ENCODE data around the gene OLFM1. TPM values are rescaled to one million over a fixed set of nuclear protein-coding genes. Genes with fewer than 3 reads are reported as not detected.

OLFM1 gene
- total RNA-seq: 0.19 and 0.58 TPM in 2 replicates

GRCh38 chr9:135087489-135087792 lies at the start of gene OLFM1:
TSS of gene OLFM1 (plus strand) at chr9:135087668. CDS start at chr9:135087990, 322 bp downstream.
- DNase-seq (ENCODE audit: extremely low read depth, low read depth, low spot score): no peak

GRCh38 chr9:135038331-135038730 lies 49.1 kb upstream of the OLFM1 start:
- no peak for DNase-seq (ENCODE audit: extremely low read depth, low read depth, low spot score)

DNA sequence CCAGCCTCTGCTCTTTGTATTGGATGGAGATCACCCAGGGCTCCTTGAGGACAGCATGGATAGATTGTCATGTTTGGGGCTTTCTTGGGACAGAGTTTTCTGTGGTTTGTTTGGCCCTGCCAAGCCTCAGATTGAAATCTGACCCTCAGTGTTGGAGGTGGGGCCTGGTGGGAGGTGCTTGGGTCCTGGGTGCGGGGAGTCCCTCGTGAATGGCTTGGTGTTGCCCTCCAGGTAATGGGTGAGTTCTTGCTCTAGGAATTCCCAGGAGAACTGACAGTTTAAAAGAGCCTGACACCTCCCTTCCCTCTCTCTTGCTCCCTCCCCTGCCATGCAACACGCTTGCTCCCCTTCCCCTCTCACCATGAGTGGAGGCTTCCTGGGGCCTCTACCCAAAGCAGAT lies 48.6 kb upstream of the OLFM1 start:
- no peak for DNase-seq (ENCODE audit: extremely low read depth, low read depth, low spot score)

GRCh38 chr9:135039266-135039870 lies 48.1 kb upstream of the OLFM1 start:
- no peak for DNase-seq (ENCODE audit: extremely low read depth, low read depth, low spot score)

GRCh38 chr9:135039916-135040645 lies 47.4 kb upstream of the OLFM1 start:
- no peak for DNase-seq (ENCODE audit: extremely low read depth, low read depth, low spot score)

- DNase-seq (ENCODE audit: extremely low read depth, low read depth, low spot score): no peak
Observed at GRCh38 chr9:135040892-135041291, 46.6 kb upstream of the OLFM1 start.

GRCh38 chr9:135043345-135043744 lies 44.1 kb upstream of the OLFM1 start:
- no peak for DNase-seq (ENCODE audit: extremely low read depth, low read depth, low spot score)

- DNase-seq (ENCODE audit: extremely low read depth, low read depth, low spot score): no peak
Observed at GRCh38 chr9:135045264-135045927, 42.1 kb upstream of the OLFM1 start.

GRCh38 chr9:135045928-135046738 lies 41.3 kb upstream of the OLFM1 start:
- DNase-seq (ENCODE audit: extremely low read depth, low read depth, low spot score): no peak

DNA sequence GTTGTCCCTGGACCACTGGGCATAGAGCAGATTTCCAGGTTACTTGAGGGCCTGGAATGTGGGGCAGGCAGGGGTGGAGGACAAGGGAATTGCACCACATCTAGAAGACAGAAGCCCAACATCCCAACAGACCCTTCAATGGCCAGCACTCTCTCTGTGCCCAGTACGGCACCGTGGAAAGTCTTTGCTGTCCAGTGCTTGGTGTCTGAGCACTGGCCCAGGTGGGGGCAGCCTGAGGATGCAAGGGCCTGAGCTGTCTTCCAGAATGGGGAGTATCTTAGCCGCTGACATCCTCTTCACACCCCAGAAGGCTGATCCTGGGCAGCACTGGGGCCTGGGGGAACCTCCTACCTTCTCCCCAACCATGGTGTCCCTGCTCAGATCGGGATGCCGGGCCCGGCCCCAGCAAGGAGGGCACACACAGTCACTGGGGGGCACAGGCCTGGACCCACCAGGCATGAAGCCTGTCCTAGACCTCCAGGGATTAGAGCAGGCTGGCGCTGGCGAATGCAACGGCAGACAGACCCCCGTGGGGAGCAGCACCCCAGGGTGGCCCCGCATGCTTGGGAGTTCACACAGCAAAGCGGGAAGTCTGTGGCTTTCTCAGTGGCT lies 40.6 kb upstream of the OLFM1 start:
- DNase-seq (ENCODE audit: extremely low read depth, low read depth, low spot score): no peak

GRCh38 chr9:135047521-135047920 lies 39.9 kb upstream of the OLFM1 start:
- DNase-seq (ENCODE audit: extremely low read depth, low read depth, low spot score): no peak

DNA sequence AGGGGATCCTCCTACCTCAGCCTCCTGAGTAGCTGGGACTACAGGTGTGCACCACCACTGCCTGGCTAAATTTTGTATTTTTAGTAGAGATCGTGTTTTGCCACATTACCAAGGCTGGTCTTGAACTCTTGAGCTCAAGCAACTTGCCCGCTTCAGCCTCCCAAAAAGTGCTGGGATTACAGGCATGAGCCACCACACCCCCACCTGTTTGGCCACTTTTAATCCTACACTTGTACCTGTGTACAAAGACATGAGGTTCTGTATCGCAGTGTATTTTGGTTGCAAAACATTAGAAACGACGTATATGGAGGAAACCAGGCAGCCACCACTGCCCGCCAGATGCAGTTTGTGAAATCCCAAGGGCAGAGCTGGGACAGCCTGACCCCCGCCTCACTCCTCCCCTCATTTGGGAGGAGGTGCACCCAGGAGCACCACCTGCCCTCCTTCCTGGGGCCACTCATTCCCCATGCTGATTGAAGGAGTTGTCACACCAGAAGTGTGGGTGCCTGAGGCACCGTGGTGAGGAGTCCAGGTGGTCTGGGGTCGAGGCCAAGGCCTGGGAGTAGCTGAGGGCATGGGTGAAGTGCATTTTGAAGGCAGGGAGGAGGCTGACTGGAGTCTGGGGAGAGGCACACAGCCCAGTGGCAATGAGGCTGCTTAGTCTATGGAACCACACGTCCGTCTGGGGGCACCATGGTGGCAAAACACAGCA lies 39.3 kb upstream of the OLFM1 start:
- no peak for DNase-seq (ENCODE audit: extremely low read depth, low read depth, low spot score)

GRCh38 chr9:135048758-135049444 lies 38.6 kb upstream of the OLFM1 start:
- no peak for DNase-seq (ENCODE audit: extremely low read depth, low read depth, low spot score)

DNA sequence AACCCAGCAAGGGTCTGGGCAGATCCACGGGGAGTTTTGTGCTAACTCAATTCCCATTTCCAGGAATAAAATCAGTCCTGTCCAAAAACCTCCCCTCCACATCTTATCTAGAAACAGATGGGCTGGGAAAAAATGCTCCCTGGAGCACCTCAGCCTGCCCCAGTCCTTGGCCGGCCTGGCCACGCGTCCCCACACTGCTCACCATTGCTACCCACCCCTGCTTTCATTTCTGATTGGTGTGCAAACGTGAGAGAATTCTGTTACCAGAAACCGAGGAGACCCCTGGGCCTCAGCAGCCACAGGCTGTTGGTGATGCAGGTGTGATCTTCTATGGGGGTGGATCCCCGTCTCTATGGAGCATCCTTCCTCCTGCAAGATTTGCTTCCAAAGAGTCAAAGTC lies 38.0 kb upstream of the OLFM1 start:
- DNase-seq (ENCODE audit: extremely low read depth, low read depth, low spot score): no peak

DNA sequence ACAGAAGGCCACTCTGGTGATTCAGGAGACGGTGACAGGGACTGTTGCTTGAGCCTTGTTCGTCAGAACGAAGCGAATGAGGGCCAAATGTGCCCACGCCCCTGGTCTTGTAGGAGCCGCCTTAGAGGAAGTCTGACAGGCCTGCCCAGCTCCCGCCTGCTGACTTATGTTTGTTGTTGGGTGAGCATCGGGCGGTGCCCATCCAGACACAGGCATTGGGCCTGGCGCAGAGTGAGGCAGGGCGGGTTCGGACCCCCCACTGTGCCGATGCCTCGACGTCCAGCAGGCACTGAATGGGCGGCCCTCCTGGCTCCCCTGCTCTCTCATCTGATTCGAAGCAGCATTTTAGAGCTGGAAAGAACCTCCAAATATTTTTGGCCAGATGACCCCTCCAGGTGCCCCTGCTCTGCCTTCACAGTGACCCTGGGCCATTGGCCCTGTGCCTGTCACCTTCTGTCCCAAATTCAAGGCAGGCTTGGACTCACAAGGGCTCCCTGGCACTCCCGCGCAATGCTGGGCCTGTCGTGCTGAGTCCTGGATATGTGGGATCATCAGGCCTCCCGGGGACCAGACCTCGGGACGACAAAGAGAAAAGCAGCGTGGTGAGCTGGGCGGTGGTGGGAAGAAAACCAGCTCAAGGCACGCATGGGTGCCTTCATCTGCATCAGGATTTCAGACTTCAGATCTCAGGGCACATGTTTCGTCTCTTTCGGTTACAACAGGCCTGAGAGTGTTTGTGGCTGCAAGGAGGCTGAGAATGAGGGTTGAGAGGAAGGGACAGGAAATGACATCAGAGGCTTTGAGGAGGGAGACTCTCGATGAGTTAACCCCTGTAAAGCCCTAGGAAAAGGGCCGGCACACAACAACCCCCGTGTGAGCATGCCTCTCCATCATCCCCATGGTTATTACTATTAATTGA lies 37.1 kb upstream of the OLFM1 start:
- DNase-seq (ENCODE audit: extremely low read depth, low read depth, low spot score): no peak

- no peak for DNase-seq (ENCODE audit: extremely low read depth, low read depth, low spot score)
Observed at GRCh38 chr9:135051316-135052038, 36.0 kb upstream of the OLFM1 start.

- DNase-seq (ENCODE audit: extremely low read depth, low read depth, low spot score): no peak
Observed at GRCh38 chr9:135053133-135053532, 34.3 kb upstream of the OLFM1 start.

DNA sequence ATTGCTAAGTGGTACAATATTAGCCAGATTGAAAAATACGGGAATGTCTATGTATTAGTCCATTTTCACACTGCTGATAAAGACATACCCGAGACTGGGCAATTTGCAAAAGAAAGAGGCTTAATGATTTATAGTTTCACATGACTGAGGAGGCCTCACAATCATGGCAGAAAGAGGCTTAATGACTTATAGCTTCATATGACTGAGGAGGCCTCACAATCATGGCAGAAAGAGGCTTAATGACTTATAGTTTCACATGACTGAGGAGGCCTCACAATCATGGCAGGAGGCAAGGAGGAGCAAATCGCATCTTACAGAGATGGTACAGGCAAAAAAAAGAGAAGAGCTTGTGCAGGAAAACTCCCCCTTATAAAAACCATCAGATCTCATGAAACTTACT lies 32.3 kb upstream of the OLFM1 start:
- no peak for DNase-seq (ENCODE audit: extremely low read depth, low read depth, low spot score)

Measured in glomerular endothelial cell (primary cell).